OCI-LY7 (cell line): Measurements from ENCODE around the gene GRIP1. TPM values are rescaled to one million over a fixed set of nuclear protein-coding genes. Genes with fewer than 3 reads are reported as not detected.

Experiments
- BruUV-seq: library from RNA; stranded (reverse); fragments of 400-500 nt; replicated peaks from 2 replicates; lab custom pipeline; 2021; lab: Mats Ljungman, UMichigan
- CTCF ChIA-PET: fragments of 300-600 bp; sonication (Branson Sonifier 250); formaldehyde crosslinking; loops from one replicate; lab custom pipeline; 2022; ENCODE audit warnings: antibody characterized with exemption; ENCODE audit not compliant: unreplicated experiment; lab: Charles Lee
- POLR2A ChIA-PET: fragments of 300-600 bp; sonication (Branson Sonifier 250); formaldehyde crosslinking; loops from one replicate; lab custom pipeline; 2022; ENCODE audit warnings: antibody characterized with exemption; lab: Charles Lee
- DNase-seq: peaks from one replicate; pipeline ENCODE4 v3.0.0-alpha.2; 2015; ENCODE audit warnings: low spot score
- H2AFZ ChIP-seq: fragments of 200-600 bp; sonication (generic), shearing (Covaris generic); 2 replicates; pipeline ENCODE4 v1.6.1; 2014; ENCODE audit warnings: mild to moderate bottlenecking, antibody characterized with exemption, low read length, moderate library complexity
- H3K27ac ChIP-seq: fragments of 200-600 bp; sonication (generic); 2 replicates; pipeline ENCODE4 v1.5.1; 2014; ENCODE audit warnings: mixed run types, low read depth, mild to moderate bottlenecking, moderate library complexity, low read length, inconsistent platforms; ENCODE audit not compliant: poor library complexity, severe bottlenecking
- H3K36me3 ChIP-seq: fragments of 200-600 bp; sonication (generic); 2 replicates; pipeline ENCODE4 v1.6.1; 2014; ENCODE audit warnings: mild to moderate bottlenecking, antibody characterized with exemption, low read length, moderate library complexity, mixed read lengths; ENCODE audit not compliant: insufficient read depth
- H3K4me1 ChIP-seq: fragments of 200-600 bp; sonication (generic); 2 replicates; pipeline ENCODE4 v1.5.1; 2014; ENCODE audit warnings: mild to moderate bottlenecking, low read length; ENCODE audit not compliant: insufficient read depth, poor library complexity, severe bottlenecking
- H3K4me2 ChIP-seq: fragments of 200-600 bp; sonication (generic); 2 replicates; pipeline ENCODE4 v1.6.1; 2014; ENCODE audit warnings: mild to moderate bottlenecking, low read length
- H3K4me3 ChIP-seq: fragments of 200-600 bp; sonication (generic); 2 replicates; pipeline ENCODE4 v1.5.1; 2014; ENCODE audit warnings: mild to moderate bottlenecking, low read depth, low read length; ENCODE audit not compliant: poor library complexity, severe bottlenecking
- H3K79me2 ChIP-seq: fragments of 200-600 bp; sonication (generic); 2 replicates; pipeline ENCODE4 v1.6.1; 2016; ENCODE audit warnings: low read depth, mild to moderate bottlenecking, low read length, moderate library complexity, mixed read lengths; ENCODE audit not compliant: insufficient read depth
- H3K9me2 ChIP-seq: fragments of 200-600 bp; sonication (generic); 2 replicates; pipeline ENCODE4 v1.6.1; 2016; ENCODE audit warnings: mild to moderate bottlenecking, low read length, mixed read lengths; ENCODE audit not compliant: insufficient read depth
- H3K9me3 ChIP-seq: fragments of 200-600 bp; sonication (generic); 2 replicates; pipeline ENCODE4 v1.6.1; 2014; ENCODE audit warnings: mild to moderate bottlenecking, mixed run types, low read length, mixed read lengths
- H4K20me1 ChIP-seq: fragments of 200-600 bp; sonication (generic); 2 replicates; pipeline ENCODE4 v1.6.1; 2014; ENCODE audit warnings: mild to moderate bottlenecking, antibody characterized with exemption, low read length, moderate library complexity, mixed read lengths; ENCODE audit not compliant: insufficient read depth
- CTCF ChIP-seq: fragments of 200-600 bp; sonication (generic); conservative IDR thresholded peaks from 2 replicates; pipeline ENCODE4 v1.5.1; 2014; ENCODE audit warnings: mild to moderate bottlenecking, antibody characterized with exemption, low read length, moderate library complexity, mixed read lengths
- EZH2phosphoT487 ChIP-seq: fragments of 200-600 bp; sonication (generic); IDR thresholded peaks from 2 replicates; pipeline ENCODE4 v1.6.1; 2018; ENCODE audit warnings: low read depth, borderline replicate concordance, mild to moderate bottlenecking, mixed run types, antibody characterized with exemption, low read length, moderate library complexity, mixed read lengths
- intact Hi-C: fragments of 100-400 bp; cut with micrococcal nuclease; formaldehyde crosslinking; loops from one replicate; pipeline ENCODE4 v1.10.0; 2022; ENCODE audit not compliant: unreplicated experiment
- total RNA-seq, 2 experiments: library from RNA; depleted of rRNA in 1 of 2; stranded (reverse); fragments of >200 nt in 1 of 2; shearing (Covaris generic) in 1 of 2; gene quantifications; 2 replicates each; pipeline ENCODE4 v1.2.3, GENCODE V29; 2014 to 2022

GRIP1 gene
- total RNA-seq, 2 experiments from 2014 or later: 4.1 to 7.6 TPM

- Histone ChIP-seq H3K4me1 (no peaks in the 10 kb centered on the region), H3K9me3 (no peaks in the 10 kb centered on the region), H4K20me1 (no peaks in the 10 kb centered on the region), H3K79me2 (no peaks in the 10 kb centered on the region), H3K27ac (no peak overlapping the region), H3K9me2 (no peaks in the 10 kb centered on the region), H3K36me3 (no peaks in the 10 kb centered on the region), H3K4me2 (no peak overlapping the region), H2AFZ (no peak overlapping the region), H3K4me3 (no peak overlapping the region)
- TF ChIP-seq CTCF (no peak), EZH2phosphoT487 (no peak)
- ChIA-PET POLR2A (no interaction called here), CTCF (no interaction called here)
- intact Hi-C loops: no loop called here
- DNase-seq: no peak
- no TSS peak for BruUV-seq
These were observed 225.8 kb downstream of the GRIP1 start for GRCh38 chr12:66453120-66453519.

- intact Hi-C loops: no loop called here
- no peaks in the 10 kb centered on the region for H3K36me3 ChIP-seq
- no peak for DNase-seq
- no peaks in the 10 kb centered on the region for H4K20me1 ChIP-seq
- TF ChIP-seq CTCF (no peak), EZH2phosphoT487 (no peak)
- ChIA-PET CTCF (no interaction called here), POLR2A (interaction anchor here (0.6 to 0.7 kb wide), 2 partner anchors 12 to 176 kb away, joined by 3 to 4 read pairs; no protein-coding TSS in a partner anchor)
- no peak overlapping the region for H3K4me2 ChIP-seq
- H3K4me1 ChIP-seq: peaks cover 3% of the 10 kb centered on the region
- H2AFZ ChIP-seq: no peak overlapping the region
- no TSS peak for BruUV-seq
- no peak overlapping the region for H3K27ac ChIP-seq
- H3K9me2 ChIP-seq: no peaks in the 10 kb centered on the region
- H3K4me3 ChIP-seq: no peak overlapping the region
- H3K79me2 ChIP-seq: no peaks in the 10 kb centered on the region
- H3K9me3 ChIP-seq: no peaks in the 10 kb centered on the region
These were observed 229.3 kb downstream of the GRIP1 start for GRCh38 chr12:66449531-66449930.

- H2AFZ ChIP-seq: no peak overlapping the region
- no peaks in the 10 kb centered on the region for H3K36me3 ChIP-seq
- H3K4me3 ChIP-seq: no peak overlapping the region
- intact Hi-C loops: no loop called here
- H3K4me2 ChIP-seq: no peak overlapping the region
- no peak for DNase-seq
- no peaks in the 10 kb centered on the region for H3K9me3 ChIP-seq
- CTCF ChIA-PET: no interaction called here
- H3K27ac ChIP-seq: no peak overlapping the region
- no peaks in the 10 kb centered on the region for H3K9me2 ChIP-seq
- TF ChIP-seq EZH2phosphoT487 (no peak), CTCF (no peak)
- H3K4me1 ChIP-seq: peaks cover 3% of the 10 kb centered on the region
- no peaks in the 10 kb centered on the region for H4K20me1 ChIP-seq
- no peaks in the 10 kb centered on the region for H3K79me2 ChIP-seq
- POLR2A ChIA-PET: no interaction called here
- no TSS peak for BruUV-seq
These were observed 231.2 kb downstream of the GRIP1 start for GRCh38 chr12:66447643-66448042.
